Stimulated activated CD4-positive, alpha-beta T cell treated with anti-CD3 and anti-CD28 coated beads, Interleukin-15, amount 100 ng/mL, for 24 hours (primary cell): Measurements from ENCODE around the gene ANKRD37.
A peak's percentile ranks its signal among the peaks of the same experiment; 100 is the strongest.

ENCODE experiments used
- DNase-seq: peaks from one replicate; pipeline ENCODE4 v3.0.0-alpha.2; 2020

The ANKRD37 gene

DNA sequence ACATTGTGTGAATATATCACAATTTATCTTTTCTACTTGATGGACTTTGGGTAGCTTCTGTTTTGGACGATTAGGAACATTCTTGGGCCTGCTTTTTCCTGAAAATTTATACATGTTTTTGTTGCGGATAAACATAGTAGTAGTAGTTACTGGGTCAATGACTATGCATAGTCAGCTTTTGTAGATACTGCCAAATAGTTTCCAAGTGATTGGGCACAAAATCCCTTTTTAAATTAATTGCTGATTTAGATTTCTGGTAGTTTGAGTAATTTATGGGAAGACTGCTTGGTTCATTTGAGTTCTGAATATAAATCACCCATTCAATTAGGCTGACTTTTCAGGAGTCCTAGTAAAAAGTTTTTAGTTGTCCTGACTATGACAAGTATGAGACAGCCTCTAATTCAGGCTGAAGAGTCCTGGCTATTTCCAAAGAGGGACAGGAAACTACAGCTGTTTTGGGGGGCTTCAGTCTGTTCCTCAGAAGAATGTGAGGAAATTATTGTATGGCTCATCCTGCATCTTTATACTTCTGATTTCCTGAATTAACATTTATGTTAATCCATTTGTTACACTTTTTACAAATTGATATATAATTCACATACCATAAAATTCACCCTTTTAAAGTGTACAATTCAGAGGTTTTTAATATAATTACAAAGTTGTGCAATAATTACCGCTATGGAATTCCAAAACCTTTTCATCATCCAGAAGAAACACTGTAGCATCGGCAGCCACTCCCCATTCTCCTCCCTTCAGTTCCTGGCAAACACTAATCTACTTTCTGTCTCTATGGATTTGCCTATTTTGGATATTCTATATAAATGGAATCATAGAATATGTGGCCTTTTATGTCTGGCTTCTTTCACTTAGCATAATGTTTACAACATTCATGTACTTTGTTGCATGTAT is 15.1 kb upstream of the ANKRD37 start:
- DNase-seq, result no peak

DNA sequence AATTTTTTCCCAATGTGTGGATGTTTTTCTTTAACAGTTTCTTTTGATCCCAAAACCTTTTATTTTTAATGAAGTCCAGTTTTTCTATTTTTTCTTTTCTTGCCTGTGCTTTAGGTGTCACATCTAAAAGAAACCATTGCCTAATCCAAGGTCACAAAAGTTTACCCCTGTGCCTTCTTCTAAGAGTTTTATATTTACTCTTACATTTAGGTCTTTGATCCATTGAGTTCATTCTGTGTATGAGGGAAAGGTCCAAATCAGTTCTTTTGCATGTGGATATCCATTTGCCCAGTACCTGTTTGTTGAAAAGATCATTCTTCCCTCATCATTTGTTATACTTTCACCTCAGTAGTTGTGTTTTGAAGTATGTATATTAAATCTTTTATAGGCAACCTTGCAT is 13.9 kb upstream of the ANKRD37 start:
- no peak for DNase-seq

DNA sequence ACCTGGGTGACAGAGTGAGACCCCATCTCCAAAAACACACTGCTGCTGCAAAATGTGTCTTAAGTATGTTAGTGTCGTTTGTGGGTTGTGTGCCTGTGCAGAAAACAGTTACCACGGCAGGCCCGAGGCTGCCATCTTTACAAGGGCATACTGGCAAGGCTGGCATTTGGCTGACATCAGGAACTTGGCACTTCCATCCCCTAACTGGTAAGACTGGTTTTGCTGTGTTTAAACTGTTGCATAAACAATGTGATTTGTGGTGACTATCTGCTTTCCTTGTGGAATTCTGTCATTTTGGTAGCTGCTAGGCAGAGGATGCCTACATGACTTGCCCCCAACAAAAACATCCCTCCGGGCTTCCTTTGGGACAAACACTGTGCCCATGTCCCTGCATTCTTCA is 13.2 kb upstream of the ANKRD37 start:
- DNase-seq, result no peak

DNA sequence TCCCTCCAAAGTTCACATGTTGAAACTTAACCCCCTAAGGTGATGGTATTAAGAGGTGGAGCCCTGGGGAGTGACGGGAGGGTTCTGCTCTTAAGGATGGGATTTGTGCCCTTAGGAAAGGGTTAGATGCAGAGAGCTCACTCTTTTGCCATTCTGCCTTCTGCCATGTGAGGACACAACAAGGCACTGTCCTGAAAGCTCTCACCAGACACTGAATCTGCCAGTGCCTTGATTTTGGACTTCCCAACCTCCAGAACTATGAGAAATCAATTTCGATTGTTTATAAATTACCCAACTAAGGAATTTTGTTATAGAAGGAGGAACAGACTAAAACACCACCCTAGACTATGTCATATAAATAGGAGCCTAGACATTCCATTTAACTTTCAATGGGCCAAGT is 12.6 kb upstream of the ANKRD37 start:
- no peak for DNase-seq

DNA sequence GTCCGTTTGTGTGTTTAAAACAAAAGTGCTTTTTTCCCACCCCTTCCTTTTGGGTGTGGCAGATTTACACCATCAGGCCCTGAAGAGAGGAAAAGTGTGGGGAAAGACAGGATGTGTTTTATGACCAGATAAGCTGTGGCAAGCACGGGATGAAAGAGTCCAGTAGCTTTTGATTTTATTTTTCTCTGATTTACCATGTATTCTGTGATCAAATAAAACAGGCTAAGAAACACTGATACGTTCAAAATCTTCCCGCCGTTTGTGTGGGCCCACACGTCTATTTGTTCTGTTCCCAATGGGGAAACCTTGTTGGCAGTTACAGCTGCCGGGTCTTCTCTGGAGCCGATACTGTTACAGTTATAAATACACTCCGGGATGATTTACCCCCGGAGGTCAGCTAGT is 11.7 kb upstream of the ANKRD37 start:
- no peak for DNase-seq

DNA sequence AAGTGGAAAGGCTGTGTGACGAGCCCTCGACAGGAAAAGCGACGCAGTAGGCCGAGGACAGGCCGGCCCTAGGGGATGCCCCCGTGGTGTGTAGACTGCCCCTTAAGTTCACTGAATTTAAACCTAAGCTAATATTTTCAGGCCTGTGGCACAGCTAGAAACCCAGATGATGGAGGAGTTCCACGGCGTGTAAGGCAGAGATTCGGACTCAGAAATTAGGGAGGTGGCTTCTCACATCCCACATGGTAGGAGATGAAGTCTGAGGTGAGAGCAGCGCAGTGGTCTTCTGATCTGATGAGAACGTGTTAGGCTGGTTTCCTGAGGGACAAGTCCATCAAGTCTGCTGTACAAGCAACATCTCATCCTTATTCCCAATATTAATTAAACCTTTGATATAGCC is 8.7 kb upstream of the ANKRD37 start:
- no peak for DNase-seq

DNA sequence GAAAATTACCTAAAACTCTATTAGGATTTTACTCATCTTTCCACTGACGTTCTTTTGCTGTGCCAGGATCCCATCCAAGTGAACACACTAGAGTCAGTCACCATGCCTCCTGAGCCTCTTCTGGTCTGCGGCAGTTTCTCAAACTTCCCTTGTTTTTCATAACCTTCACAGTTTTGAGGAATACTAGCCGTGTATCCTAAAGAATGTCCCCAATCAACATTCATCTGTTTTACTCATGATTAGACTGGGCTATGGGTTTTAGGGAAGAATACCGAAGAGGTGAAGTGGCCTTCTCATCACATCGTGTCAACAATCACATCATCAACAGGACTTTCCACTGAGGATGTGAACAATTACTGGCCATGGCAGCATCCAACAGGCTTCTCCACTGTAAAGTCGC is 5.7 kb upstream of the ANKRD37 start:
- no peak for DNase-seq

DNA sequence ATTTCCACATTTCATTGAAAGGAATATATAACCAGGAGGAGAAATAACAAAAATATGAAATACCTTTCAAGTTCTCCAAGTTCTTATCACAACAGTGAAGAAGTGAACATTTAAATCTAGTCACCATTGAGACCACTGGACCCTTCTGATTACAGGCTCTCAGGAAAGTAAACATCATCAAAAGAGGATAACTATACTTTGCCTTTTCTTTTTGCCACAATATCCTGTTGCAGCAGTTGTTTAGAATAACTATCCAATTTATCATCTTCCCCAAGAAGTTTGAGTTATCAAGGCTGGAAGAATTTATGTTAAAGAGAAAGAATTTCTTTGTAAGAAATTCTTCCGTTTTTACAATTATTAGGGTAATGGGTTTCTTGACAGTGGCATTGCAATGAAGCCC is 4.5 kb upstream of the ANKRD37 start:
- no peak for DNase-seq

DNA sequence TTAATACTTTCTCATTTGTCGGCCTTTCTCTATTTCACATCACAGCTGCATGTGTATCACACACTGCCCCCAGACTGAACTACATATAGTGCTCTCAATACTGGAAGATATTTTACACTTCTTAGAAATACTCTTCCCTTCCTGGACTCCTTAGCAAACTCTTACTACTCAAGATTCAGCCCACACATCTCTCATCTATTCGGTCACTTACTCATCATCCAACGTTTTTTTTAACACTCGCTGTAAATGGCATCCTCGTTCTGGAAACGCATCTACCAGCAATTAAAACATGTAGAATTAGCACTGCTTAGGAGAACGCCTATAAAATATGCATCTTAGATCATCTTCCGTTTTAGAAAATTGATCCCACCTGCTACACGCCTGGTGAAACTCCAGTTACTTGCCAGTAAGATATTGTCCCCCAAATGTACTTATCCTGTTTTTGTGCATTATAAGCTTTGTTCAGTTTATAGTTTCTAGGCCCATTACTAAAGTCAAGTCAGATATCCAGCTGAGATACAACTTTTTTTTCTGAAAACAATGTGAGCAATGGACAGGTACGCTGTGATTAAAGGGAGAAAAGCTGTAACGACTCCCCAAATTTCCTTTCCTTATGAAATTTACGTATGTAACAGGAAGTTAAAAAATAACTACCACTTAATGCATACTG is 1.9 kb upstream of the ANKRD37 start:
- DNase-seq, result no peak

DNA sequence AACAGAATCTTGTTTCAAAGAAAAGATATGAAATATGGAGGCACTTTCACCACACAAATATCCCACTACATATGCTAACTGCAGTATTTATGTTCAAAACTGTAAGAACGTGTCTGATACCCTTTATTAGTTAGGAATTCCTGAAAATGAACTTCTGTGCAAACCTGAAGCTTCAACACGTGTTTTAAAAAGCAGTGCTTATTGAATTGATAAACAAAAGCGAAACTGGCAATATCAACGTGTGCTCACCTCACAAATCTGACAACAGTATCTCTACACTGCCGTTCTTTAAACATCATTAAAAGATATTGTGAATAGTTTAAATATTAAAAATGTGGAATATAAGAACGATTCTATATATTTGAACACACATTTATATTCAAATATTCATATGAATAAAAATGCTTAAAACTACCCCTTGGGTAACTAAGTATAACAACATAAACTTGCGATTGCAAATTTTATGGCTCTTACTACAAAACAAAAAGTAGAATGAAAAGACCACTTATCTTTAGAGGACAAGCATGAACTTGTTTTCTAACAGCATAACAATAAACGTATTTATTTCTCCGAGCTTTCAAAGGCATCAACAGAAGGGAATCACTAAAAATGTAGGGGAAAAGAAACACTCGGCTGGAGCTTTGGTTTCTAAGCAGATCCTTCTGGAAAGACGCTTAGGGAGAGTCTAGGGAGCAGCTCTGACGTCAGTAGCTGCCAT is 1.2 kb upstream of the ANKRD37 start, which contains the start of gene LRP2BP:
TSS of gene LRP2BP (minus strand) at position 687 of the 718 bp plus-strand sequence. CDS start 17,738 bp downstream, outside the sequence.
- DNase-seq, result no peak

DNA sequence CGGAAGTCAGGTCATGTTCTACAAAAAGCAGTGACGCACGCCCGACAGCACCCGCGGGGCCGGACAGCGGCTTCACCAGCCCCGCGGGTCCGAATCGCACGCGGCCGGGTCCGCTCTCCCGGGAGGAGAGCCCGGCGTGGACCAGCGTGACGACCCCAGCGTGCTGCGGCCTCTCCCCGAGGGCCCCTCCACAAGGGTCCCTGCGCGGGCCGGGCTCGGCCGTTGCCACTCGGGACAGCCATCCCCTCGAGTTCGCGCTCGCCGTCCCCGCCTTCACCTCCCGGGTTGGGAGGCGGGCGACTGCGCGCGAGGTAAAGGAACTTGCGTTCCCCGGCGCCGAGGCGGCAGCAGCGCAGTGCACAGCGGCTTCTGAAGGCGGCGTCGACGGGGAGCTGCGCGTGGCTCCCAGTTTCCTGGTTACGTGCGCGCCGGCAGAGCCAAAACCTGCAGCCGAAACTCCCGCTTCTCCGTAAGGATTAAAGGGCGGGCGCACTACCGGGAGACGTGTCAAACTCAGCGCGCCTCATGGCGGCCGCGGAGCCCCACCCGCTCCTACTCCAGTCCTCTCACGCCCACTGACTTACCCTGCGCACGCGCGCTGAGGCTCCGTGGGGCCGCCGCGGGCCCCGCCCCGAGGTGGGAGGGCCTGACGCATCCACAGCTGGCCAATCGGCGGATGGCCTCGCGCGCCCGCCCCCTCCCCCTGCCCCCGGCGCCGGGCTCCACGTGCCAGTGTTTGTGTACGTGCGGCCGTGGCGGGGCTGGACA is 501 bp upstream of the ANKRD37 start:
- DNase-seq, result peak; percentile 96

DNA sequence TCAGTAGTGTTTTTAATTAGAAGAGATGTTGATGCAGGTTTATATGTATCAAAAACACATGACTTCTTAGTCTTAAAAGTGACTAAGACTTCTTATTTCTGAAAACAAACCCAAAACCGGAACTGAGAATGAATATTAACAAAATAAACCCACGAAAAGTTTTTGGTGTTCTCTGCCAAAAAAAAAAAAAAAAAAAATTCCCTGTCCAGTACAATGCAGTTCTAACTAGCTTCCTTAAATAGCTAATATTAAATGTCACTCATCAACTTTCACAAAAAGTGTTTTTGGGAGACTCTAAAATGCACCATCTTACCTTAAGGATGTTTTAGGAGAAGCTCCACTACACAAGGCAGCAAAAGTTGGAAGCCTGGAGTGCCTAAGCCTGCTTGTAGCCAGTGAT is 2.0 kb downstream of the ANKRD37 start:
- DNase-seq, result no peak

DNA sequence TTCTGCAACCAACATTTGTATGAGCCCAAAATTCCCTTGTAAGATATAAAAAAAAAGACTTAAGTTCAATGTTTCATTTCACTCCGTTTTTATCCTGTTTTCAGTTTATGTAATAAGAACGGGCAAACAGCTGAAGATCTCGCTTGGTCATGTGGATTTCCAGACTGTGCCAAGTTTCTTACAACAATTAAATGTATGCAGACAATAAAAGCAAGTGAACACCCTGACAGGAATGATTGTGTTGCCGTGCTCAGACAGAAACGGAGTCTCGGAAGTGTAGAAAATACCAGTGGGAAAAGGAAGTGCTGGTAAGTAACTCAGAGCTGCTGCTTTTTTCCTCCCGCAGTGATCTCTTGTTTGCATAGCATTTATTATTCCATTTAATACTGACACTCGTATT is 2.8 kb downstream of the ANKRD37 start:
- no peak for DNase-seq

DNA sequence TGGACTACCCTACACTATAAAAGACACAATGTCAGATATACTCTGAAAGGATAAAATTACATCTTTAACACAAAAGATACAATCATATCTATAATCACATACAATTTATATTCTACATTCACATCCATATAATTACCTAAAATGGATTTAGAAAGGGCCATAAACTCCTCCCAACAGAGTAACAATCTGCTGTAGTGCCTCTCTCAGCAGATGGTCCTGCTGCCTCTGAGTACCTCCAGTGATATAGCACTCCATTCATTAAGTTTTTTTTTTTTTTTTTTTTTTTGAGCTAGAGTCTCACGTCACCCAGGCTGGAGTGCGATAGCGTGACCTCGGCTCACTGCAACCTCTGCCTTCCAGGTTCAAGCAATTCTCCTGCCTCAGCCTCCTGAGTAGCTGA is 7.4 kb downstream of the ANKRD37 start:
- DNase-seq, result no peak

DNA sequence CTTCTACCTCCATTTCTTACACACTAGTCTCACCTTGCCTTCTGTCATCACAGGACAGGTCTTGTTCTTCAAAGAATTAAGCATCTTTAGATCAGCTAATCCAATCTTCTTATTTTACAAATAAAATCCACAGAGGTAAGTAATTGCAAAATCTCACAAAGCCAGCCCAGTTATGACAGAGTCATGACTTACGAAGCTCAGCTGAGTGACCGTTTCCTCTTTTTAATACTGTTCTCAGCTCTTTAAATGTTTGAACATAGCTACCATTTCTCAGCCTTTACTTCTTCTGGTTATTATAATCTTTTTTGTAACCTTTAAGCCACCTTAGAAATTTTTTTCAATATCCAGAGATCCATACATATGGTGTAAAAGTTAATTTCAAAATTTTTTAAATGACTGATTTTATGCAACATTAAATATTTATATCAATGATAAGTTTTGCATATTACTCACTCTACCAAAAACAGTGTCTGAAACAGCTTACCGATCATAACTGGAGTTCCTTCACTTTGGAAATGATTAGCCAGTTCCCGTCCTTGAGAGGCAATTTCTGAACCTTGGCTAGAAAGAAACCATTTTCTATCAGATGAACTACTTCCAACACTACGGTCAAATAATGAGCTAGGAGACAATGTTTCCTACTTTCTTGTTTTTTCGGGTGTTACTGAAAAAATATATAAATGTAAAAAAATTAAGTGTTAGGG is 8.8 kb downstream of the ANKRD37 start:
- no peak for DNase-seq

DNA sequence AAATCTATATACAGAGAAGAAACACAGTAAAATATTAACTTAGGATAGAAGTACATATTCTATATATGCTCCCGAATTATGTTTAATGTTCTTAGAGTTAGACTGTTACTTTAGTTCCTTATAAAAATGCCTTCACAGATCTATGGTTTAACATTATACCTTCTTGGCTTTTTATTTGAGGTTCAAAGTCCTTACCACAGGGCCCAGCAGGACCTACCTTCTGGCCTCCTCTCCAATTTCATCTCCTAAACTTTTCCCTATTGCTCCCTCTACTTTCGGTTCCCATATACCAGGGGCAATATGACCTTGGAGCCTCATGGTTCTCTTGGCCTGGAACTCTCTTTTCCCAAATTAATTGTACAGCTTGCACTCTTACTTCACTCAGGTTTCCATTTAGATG is 11.8 kb downstream of the ANKRD37 start:
- DNase-seq, result no peak

DNA sequence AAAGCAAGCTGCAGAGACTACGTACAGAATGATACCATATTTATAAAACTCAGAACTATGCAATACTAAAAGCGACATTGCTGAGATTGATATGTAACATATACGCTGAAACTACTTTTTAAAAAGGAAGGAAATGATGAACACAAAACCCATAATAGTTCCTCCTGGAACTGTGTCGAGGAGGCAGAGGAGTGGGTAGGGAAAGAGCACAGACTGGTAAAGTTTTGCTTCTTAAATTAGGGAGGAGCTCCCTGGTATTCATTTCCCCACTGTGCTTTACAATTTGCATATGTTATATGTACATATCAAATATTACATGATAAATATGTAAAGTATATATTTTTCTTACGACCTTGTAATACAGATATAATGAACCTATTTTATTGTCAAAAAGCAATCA is 15.2 kb downstream of the ANKRD37 start:
- no peak for DNase-seq

DNA sequence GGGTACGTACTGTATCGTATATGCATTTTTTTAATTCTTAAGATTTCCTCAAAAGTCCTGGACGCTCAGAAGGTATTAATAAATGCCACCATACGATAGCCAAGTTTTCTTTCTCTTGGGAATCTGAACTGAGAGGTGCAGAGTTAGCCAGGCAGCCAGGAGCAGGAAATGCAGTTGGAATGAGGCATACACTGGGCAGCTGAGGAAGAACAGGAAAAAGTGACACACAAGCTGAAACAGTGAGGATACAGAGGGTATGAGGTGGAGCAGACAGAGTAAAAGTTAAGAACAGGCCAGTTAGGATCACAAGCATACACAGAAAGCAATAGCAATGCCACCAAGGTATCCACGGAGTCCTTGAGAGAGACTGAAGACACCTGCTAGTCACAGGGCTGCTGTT is 15.8 kb downstream of the ANKRD37 start:
- no peak for DNase-seq

DNA sequence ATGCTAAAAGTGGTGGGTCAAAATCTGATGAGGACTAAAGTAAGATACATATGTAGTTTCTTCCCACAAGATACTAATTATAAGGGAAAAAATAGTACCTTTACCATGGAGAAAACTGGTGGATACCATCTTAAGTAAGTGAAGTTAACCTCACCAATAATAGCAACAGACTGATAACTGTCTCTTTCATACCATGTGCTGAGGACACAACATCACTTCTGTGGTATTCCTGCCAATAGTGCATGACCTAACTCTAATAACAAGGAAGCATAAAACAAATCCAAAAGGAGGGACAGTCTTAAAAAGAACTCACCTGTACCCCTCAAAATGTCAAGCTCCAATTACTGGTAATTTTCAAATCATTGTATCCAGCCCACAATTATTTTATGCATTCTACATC is 20.3 kb downstream of the ANKRD37 start:
- DNase-seq, result no peak

DNA sequence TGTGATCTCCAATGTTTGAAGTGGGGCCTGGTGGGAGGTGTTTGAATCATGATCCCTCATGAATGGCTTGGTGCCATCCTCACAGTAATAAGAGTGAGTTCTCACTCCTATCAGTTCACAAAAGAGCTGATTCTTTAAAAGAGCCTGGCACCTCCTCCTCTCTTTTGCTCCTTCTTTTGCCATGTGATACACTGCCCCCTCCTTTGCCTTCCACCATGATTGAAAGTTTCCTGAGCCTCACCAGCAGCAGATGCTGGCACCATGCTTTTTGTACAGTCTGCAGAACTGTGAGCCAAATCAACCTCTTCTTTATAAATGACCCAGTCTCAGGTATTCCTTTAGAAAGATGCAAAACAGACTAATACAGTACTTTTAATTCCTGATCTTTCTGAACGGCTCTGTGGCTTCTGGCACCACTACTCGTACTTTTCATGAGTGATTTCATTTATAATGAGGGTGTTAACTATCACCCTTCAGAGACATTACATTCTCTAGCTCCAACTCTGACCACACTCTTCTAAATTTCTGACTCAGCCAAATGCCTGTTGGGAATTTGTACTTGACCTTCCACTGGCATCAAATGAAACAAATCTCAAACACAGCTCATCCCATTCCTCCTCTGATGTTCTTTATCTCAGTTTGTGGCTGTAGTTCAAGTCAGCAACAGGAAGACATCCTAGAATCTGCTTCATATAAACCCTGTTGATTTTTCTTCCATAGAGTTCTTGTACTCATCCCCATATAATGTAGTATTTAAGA is 24.9 kb downstream of the ANKRD37 start:
- DNase-seq, result no peak

DNA sequence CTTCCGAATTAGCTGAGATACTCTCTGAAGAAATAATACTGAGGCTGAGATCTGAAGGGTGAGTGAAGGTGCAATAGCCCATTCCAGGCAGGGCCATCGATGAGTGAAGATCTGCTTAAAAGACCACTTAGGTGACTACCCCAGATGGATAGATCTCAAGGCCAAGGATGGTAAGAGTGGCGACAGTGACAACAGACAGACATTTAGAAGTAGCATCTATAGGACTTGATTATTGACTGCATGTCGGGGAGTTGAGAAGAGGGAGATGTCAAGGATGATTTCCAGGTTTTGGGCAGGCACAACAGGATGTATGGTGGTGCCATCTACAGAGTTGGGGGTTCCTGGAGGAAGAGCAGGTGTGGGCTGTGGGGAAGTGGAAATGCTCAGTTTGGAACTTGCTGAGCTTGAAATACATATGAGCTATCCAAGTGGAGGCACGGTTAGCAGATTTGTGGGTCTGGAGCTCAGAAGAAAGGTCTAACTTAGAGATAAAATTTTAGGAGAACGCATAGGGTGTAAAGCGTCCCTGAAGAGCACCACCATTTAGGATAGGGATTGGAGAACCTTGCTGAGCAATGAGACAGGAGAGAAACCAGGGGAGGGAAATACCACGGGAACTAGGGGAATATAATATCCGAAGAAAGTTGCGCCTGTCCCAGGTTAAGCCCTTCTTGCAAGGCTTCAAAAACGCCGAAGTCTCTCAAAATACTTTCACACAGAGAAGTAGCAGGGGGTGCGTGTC is 28.4 kb downstream of the ANKRD37 start:
- DNase-seq, result no peak
